Activated CD4-positive, alpha-beta memory T cell treated with anti-CD3 and anti-CD28 coated beads, Interleukin-2, amount 10 ng/mL, durations not matched to agents 7 days and 5 days (primary cell): ENCODE measurements around the gene ZMIZ1. TPM values are rescaled to one million over a fixed set of nuclear protein-coding genes. Genes with fewer than 3 reads are reported as not detected.

Experiments used
- CTCF ChIA-PET: fragments of 350-600 bp; sonication (Branson Sonifier 250); formaldehyde crosslinking; loops from one replicate; lab custom pipeline; 2021; ENCODE audit warnings: antibody characterized with exemption, inconsistent platforms; lab: Charles Lee
- POLR2A ChIA-PET: fragments of 350-600 bp; sonication (Branson Sonifier 250); formaldehyde crosslinking; loops from one replicate; lab custom pipeline; 2021; ENCODE audit warnings: antibody characterized with exemption; lab: Charles Lee
- DNase-seq: peaks from one replicate; pipeline ENCODE4 v3.0.0-alpha.2; 2020
- H3K27ac Mint-ChIP-seq: one replicate; pipeline ENCODE4 v1.8.0; 2021; ENCODE audit warnings: mild to moderate bottlenecking, mixed read lengths
- H3K27me3 Mint-ChIP-seq: one replicate; pipeline ENCODE4 v1.8.0; 2021; ENCODE audit warnings: mixed read lengths
- H3K36me3 Mint-ChIP-seq: one replicate; pipeline ENCODE4 v1.8.0; 2021; ENCODE audit warnings: low read depth, mixed read lengths
- H3K4me1 Mint-ChIP-seq: one replicate; pipeline ENCODE4 v1.8.0; 2021; ENCODE audit warnings: mixed read lengths
- H3K4me3 Mint-ChIP-seq: one replicate; pipeline ENCODE4 v1.8.0; 2021; ENCODE audit warnings: mild to moderate bottlenecking, mixed read lengths
- H3K9me3 Mint-ChIP-seq: one replicate; pipeline ENCODE4 v1.8.0; 2021; ENCODE audit warnings: mixed read lengths
- total RNA-seq, 2 experiments: library from RNA; stranded (reverse); gene quantifications; one replicate each; pipeline ENCODE4 v1.2.3, GENCODE V29; 2021

The ZMIZ1 gene
- total RNA-seq, 2 experiments from 2014 or later = 46.9 to 47.0 TPM

- H3K36me3 Mint-ChIP-seq = peaks cover 66% of the 10 kb centered on the region
- no peaks in the 10 kb centered on the region for H3K9me3 Mint-ChIP-seq
- H3K27me3 Mint-ChIP-seq = no peaks in the 10 kb centered on the region
- no peak overlapping the region for H3K4me3 Mint-ChIP-seq
- POLR2A ChIA-PET = interaction anchor here (0.7 to 1.7 kb wide), 2 partner anchors 12 to 44 kb away, joined by 3 to 6 read pairs; no protein-coding TSS in a partner anchor
- peaks cover 5% of the 10 kb centered on the region for H3K4me1 Mint-ChIP-seq
- no peak overlapping the region for H3K27ac Mint-ChIP-seq
- no peak for DNase-seq
- CTCF ChIA-PET = interaction anchor here (0.8 kb wide), 1 partner anchor 76 kb away, joined by 3 read pairs; no protein-coding TSS in a partner anchor
Observed at GRCh38 chr10:79303631-79304478, 235.1 kb downstream of the ZMIZ1 start.

- DNase-seq = no peak
- no peaks in the 10 kb centered on the region for H3K27me3 Mint-ChIP-seq
- POLR2A ChIA-PET = interaction anchor here (0.7 to 1.7 kb wide), 2 partner anchors 12 to 43 kb away, joined by 3 to 6 read pairs; no protein-coding TSS in a partner anchor
- H3K27ac Mint-ChIP-seq = peak overlapping the region; percentile 40
- peaks cover 4% of the 10 kb centered on the region for H3K4me1 Mint-ChIP-seq
- no peak overlapping the region for H3K4me3 Mint-ChIP-seq
- CTCF ChIA-PET = no interaction called here
- H3K36me3 Mint-ChIP-seq = peaks cover 66% of the 10 kb centered on the region
- H3K9me3 Mint-ChIP-seq = no peaks in the 10 kb centered on the region
Observed at GRCh38 chr10:79304479-79305087, 235.8 kb downstream of the ZMIZ1 start.

- Mint-ChIP-seq H3K27ac (no peak overlapping the region), H3K9me3 (no peaks in the 10 kb centered on the region), H3K36me3 (peaks cover 59% of the 10 kb centered on the region), H3K4me1 (peaks cover 4% of the 10 kb centered on the region), H3K27me3 (no peaks in the 10 kb centered on the region), H3K4me3 (no peak overlapping the region)
- ChIA-PET POLR2A (interaction anchor here (2.5 kb wide), 1 partner anchor 12 kb away, joined by 8 read pairs; no protein-coding TSS in a partner anchor), CTCF (no interaction called here)
- no peak for DNase-seq
Observed at GRCh38 chr10:79305515-79305914, 236.7 kb downstream of the ZMIZ1 start.

GRCh38 chr10:79305988-79306387 is 237.2 kb downstream of the ZMIZ1 start:
- DNase-seq = no peak
- H3K4me1 Mint-ChIP-seq = peaks cover 6% of the 10 kb centered on the region
- ChIA-PET CTCF (no interaction called here), POLR2A (interaction anchor here (2.5 kb wide), 1 partner anchor 11 kb away, joined by 8 read pairs; no protein-coding TSS in a partner anchor)
- peaks cover 57% of the 10 kb centered on the region for H3K36me3 Mint-ChIP-seq
- no peaks in the 10 kb centered on the region for H3K9me3 Mint-ChIP-seq
- no peaks in the 10 kb centered on the region for H3K27me3 Mint-ChIP-seq
- no peak overlapping the region for H3K4me3 Mint-ChIP-seq
- no peak overlapping the region for H3K27ac Mint-ChIP-seq

- H3K27me3 Mint-ChIP-seq = no peaks in the 10 kb centered on the region
- no peak for DNase-seq
- H3K4me3 Mint-ChIP-seq = no peak overlapping the region
- no peaks in the 10 kb centered on the region for H3K9me3 Mint-ChIP-seq
- peaks cover 50% of the 10 kb centered on the region for H3K36me3 Mint-ChIP-seq
- POLR2A ChIA-PET = interaction anchor here (2.5 kb wide), 1 partner anchor 11 kb away, joined by 8 read pairs; no protein-coding TSS in a partner anchor
- no peak overlapping the region for H3K27ac Mint-ChIP-seq
- CTCF ChIA-PET = interaction anchor here (0.7 kb wide), 1 partner anchor 20 kb away, joined by 3 read pairs; no protein-coding TSS in a partner anchor
- H3K4me1 Mint-ChIP-seq = peaks cover 6% of the 10 kb centered on the region
Observed at GRCh38 chr10:79306644-79307220, 238.0 kb downstream of the ZMIZ1 start.

GRCh38 chr10:79308016-79308415 is 239.2 kb downstream of the ZMIZ1 start:
- no peak overlapping the region for H3K4me3 Mint-ChIP-seq
- ChIA-PET CTCF (no interaction called here), POLR2A (interaction anchor here (2.5 kb wide), 1 partner anchor 9 kb away, joined by 8 read pairs; no protein-coding TSS in a partner anchor)
- no peak for DNase-seq
- no peak overlapping the region for H3K27ac Mint-ChIP-seq
- peaks cover 51% of the 10 kb centered on the region for H3K36me3 Mint-ChIP-seq
- peaks cover 6% of the 10 kb centered on the region for H3K4me1 Mint-ChIP-seq
- no peaks in the 10 kb centered on the region for H3K9me3 Mint-ChIP-seq
- H3K27me3 Mint-ChIP-seq = no peaks in the 10 kb centered on the region

- no peak for DNase-seq
- Mint-ChIP-seq H3K4me1 (peaks cover 6% of the 10 kb centered on the region), H3K27ac (no peak overlapping the region), H3K9me3 (no peaks in the 10 kb centered on the region), H3K27me3 (no peaks in the 10 kb centered on the region), H3K4me3 (no peak overlapping the region), H3K36me3 (peaks cover 59% of the 10 kb centered on the region)
- POLR2A ChIA-PET = no interaction called here
- CTCF ChIA-PET = no interaction called here
Observed at GRCh38 chr10:79308969-79309665, 240.4 kb downstream of the ZMIZ1 start.

- Mint-ChIP-seq H3K27ac (no peak overlapping the region), H3K4me1 (peaks cover 8% of the 10 kb centered on the region), H3K4me3 (no peak overlapping the region), H3K27me3 (no peaks in the 10 kb centered on the region), H3K36me3 (peaks cover 58% of the 10 kb centered on the region), H3K9me3 (no peaks in the 10 kb centered on the region)
- POLR2A ChIA-PET = no interaction called here
- no peak for DNase-seq
- CTCF ChIA-PET = no interaction called here
Observed at GRCh38 chr10:79310200-79310865, 241.6 kb downstream of the ZMIZ1 start.

GRCh38 chr10:79310911-79311573 is 242.3 kb downstream of the ZMIZ1 start:
- H3K9me3 Mint-ChIP-seq = no peaks in the 10 kb centered on the region
- ChIA-PET POLR2A (no interaction called here), CTCF (no interaction called here)
- peaks cover 61% of the 10 kb centered on the region for H3K36me3 Mint-ChIP-seq
- H3K27me3 Mint-ChIP-seq = no peaks in the 10 kb centered on the region
- H3K27ac Mint-ChIP-seq = no peak overlapping the region
- no peak overlapping the region for H3K4me3 Mint-ChIP-seq
- peaks cover 15% of the 10 kb centered on the region for H3K4me1 Mint-ChIP-seq
- DNase-seq = no peak

GRCh38 chr10:79311581-79312407 is 243.0 kb downstream of the ZMIZ1 start:
- peaks cover 57% of the 10 kb centered on the region for H3K36me3 Mint-ChIP-seq
- ChIA-PET CTCF (no interaction called here), POLR2A (interaction anchor here (1.4 kb wide), 1 partner anchor 25 kb away, joined by 3 read pairs; no protein-coding TSS in a partner anchor)
- no peaks in the 10 kb centered on the region for H3K27me3 Mint-ChIP-seq
- H3K4me1 Mint-ChIP-seq = peaks cover 21% of the 10 kb centered on the region
- H3K27ac Mint-ChIP-seq = no peak overlapping the region
- no peak overlapping the region for H3K4me3 Mint-ChIP-seq
- DNase-seq = no peak
- H3K9me3 Mint-ChIP-seq = no peaks in the 10 kb centered on the region

- H3K27ac Mint-ChIP-seq = no peak overlapping the region
- H3K4me1 Mint-ChIP-seq = peaks cover 30% of the 10 kb centered on the region
- H3K27me3 Mint-ChIP-seq = no peaks in the 10 kb centered on the region
- no peaks in the 10 kb centered on the region for H3K9me3 Mint-ChIP-seq
- ChIA-PET POLR2A (interaction anchor here (1.4 kb wide), 1 partner anchor 26 kb away, joined by 3 read pairs; no protein-coding TSS in a partner anchor), CTCF (no interaction called here)
- H3K4me3 Mint-ChIP-seq = no peak overlapping the region
- peaks cover 53% of the 10 kb centered on the region for H3K36me3 Mint-ChIP-seq
- DNase-seq = no peak
Observed at GRCh38 chr10:79312601-79313187, 243.9 kb downstream of the ZMIZ1 start.
